Measurements from ENCODE around the gene DLAT.
"Not testable (repeated sequence)": the region's sequence is repeated elsewhere in the genome, so short reads cannot be mapped to it uniquely, and the experiment has no call there.

Gene DLAT

GRCh38 chr11:112024773-112025678 is at the start of gene DLAT:
Gene DLAT, plus strand, starts transcription at chr11:112025408. Its CDS starts 65 bp downstream, at chr11:112025473.
- peak; percentile 73 for DNase-seq

- no peak for DNase-seq
These were observed 49.0 kb upstream of the DLAT start for GRCh38 chr11:111976119-111976766.

- no peak for DNase-seq
These were observed 48.5 kb upstream of the DLAT start for GRCh38 chr11:111976767-111977145.

GRCh38 chr11:111977146-111978027 is 47.8 kb upstream of the DLAT start:
- DNase-seq = no peak

- DNase-seq = no peak
These were observed 47.0 kb upstream of the DLAT start for GRCh38 chr11:111978028-111978771.

GRCh38 chr11:111980062-111980461 is 45.1 kb upstream of the DLAT start:
- no peak for DNase-seq

- no peak for DNase-seq
These were observed 43.9 kb upstream of the DLAT start for GRCh38 chr11:111981270-111981669.

- DNase-seq = no peak
These were observed 43.2 kb upstream of the DLAT start for GRCh38 chr11:111982019-111982464.

- DNase-seq = no peak
These were observed 42.5 kb upstream of the DLAT start for GRCh38 chr11:111982541-111983186.

GRCh38 chr11:111983187-111983986 is 41.8 kb upstream of the DLAT start:
- DNase-seq = no peak

GRCh38 chr11:111986589-111986988 is 38.6 kb upstream of the DLAT start:
- DNase-seq = no peak

- no peak for DNase-seq
These were observed 34.8 kb upstream of the DLAT start for GRCh38 chr11:111990381-111990780.

GRCh38 chr11:111992206-111992855 is 32.9 kb upstream of the DLAT start:
- DNase-seq = no peak

GRCh38 chr11:111996129-111996528 is 29.1 kb upstream of the DLAT start:
- no peak for DNase-seq

GRCh38 chr11:111996669-111997068 is 28.5 kb upstream of the DLAT start:
- DNase-seq = not testable (repeated sequence)

GRCh38 chr11:111999111-111999510 is 26.1 kb upstream of the DLAT start:
- no peak for DNase-seq

GRCh38 chr11:112000703-112001102 is 24.5 kb upstream of the DLAT start:
- DNase-seq = no peak

- no peak for DNase-seq
These were observed 22.6 kb upstream of the DLAT start for GRCh38 chr11:112002491-112003216.

- DNase-seq = no peak
These were observed 20.8 kb upstream of the DLAT start for GRCh38 chr11:112004389-112004788.

Data from NCI-H446 treated with DMSO at 0.1 percent for 48 hours (cell line).